Activated T-cell treated with anti-CD3 and anti-CD28 coated beads for 48 hours (primary cell): Measurements from ENCODE around the gene SKP2.
"Not testable (repeated sequence)": the region's sequence is repeated elsewhere in the genome, so short reads cannot be mapped to it uniquely, and the experiment has no call there.

Experiments used
- DNase-seq: peaks from one replicate; pipeline ENCODE4 v3.0.0-alpha.2; 2020; ENCODE audit warnings: low read depth

Gene SKP2

DNA sequence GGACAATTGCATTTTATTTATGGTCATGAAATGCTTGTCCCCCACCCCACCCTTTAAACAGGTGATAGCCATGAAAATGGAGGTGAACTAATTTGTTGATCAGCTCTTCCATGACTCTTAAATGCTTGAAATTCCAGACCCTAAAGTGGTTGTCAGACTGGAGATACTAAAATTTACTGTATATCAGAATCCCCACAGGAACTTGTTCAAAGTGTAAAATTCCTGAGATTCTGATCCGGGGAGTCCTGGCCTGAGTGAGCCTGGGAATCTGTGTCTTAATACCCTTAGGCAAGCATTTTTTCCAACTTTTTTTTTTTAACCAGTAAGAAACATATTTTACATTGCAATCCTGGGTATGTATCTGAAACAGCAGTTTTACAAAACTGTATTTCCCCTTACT is 4.7 kb downstream of the SKP2 start:
- no peak for DNase-seq

DNA sequence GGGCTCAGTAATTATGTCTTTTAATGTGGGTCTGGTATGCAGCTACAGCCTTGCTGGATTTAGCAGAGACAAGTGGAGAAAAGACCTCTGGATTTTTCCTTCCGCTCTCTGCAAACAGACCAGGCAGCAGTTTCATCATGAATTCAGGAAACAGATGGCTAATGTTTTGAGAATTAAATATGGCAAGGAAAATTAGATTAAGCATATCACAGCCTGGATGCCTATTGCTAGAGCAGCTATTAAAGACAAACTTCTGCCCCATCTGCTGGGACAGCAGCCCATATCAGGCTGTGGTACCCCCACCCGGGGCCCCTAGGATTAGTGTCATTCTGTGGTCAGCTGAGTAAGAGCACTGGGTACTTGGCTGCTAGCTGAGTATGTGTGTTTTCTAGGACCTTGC is 6.2 kb downstream of the SKP2 start:
- DNase-seq = no peak

DNA sequence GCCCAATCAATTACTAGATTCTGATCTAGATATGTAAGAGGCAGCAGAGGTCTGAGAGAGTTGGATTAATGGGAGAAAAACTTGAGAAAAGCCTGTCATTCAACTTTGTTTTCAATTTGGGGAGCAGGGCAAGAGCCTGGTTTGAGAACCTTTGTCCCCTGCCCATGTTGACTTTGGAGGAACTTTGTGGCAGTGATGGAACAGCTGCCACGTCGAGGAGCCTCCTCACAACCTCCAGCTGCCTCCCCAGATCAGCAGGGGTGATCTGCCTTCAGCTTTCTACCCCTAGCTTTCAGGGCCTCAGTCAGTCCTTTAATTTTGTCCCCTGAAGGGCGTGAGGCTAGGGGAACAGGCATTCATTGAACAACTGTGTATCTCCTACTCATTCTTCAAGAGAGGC is 8.7 kb downstream of the SKP2 start:
- DNase-seq = no peak

DNA sequence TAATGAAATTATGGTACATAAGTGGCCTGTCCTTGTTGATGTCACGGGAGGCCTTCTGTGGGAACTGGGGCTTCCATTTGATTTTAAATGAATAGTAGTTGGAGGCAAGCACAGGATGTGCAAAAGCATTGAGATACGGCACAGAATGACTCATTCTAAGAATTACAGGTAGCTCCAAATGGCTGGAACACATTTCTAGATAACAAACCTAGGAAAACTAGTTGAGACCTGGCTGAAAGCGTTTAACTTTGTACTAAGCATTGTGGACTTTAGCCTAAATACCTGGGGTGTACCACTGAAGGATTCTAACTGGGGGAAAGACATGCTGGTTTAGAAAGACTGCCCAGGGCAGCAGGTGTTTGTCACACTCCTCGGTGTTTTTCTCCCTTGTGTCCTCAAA is 9.4 kb downstream of the SKP2 start:
- no peak for DNase-seq

DNA sequence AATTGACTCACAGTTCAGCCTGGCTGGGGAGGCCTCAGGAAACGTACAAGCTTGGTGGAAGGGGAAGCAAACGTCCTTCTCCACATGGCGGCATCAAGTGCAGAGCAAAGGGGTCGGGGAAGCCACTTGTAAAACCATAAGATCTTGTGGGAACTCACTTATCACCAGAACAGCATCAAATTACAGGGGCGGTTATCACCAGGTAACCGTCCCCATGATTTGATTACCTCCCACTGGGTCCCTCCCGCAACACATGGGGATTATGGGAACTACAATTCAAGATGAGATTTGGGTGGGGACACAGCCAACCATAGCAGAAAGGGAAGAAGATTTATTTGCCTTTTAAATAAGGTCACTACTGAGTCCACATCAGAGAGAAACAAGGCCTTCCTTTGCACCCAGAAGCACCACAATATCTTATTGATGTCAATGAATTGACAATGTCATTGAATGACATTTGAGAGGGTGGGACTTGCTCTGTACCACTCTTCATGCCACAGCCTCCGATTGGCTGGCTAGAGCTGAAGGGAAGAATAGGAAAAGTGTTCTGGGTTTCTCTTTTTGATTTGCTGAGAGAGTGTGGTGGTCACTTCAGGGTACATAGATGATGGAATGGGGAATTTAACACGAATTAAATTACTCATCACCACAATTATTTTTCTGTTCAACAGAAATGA is 11.0 kb downstream of the SKP2 start:
- DNase-seq = no peak

DNA sequence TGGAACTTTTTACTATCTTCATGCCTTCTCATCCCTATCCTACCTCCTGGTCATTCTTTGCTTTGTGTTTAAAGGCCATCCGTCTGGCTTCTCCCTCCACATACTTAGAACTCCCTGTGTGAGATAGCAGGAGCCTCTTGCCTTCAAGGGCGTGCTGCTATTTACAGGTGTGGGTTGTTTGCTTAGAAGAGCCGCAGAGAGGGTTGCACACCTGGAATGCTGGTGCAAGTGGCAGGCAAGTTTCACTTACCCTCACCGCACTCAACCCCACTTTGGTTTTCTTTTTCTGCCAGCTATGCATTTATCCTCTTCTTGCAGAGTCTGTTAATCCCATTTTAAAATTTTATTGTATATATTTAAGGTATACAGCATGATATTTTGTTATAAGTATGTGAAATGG is 12.6 kb downstream of the SKP2 start:
- DNase-seq = no peak

DNA sequence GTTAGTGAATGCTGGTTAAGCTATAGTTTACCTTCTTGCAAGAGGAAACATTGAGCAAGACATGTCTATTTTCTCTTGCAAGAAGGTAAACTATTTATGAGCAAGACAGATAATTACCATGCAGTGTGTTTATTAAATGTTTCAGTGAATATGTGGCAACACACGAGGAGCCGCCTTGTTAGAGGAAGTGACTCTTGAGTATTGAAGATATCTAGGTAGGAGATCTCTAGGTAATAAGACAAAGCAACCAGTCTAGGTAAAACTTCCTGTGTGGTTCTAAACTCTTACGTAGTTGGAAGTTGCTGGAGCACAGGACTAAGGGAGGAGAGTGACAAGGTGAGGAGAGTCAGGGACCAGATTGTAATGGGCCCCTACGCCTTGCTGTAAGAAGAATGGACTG is 16.8 kb downstream of the SKP2 start:
- no peak for DNase-seq

DNA sequence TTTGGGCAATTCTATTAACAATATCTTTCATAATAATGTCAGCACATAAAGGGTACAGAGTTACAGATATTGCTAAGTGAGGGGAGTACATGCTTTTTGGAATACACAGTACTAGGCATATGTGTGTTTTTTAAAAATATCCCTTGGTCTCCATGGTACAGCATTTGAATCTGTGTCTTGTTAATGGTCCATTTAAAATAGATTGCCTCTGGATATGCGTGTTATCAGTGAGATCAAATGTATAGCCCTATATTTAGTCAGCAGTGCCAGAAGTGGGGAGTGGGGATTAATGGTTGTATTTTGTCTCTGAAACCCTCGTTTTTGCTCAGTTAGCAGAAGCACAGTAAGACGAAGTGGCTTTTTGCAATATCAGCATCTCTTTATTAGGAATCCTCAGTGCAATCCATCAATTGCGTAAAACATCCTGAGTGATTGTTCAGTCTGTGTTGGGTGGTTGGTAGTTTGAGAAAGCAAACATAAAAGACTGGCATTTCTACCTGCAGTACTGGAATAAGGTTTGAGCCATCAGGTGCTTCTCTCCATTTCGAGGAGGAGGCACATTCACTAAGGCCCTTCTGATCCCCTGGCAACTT is 19.0 kb downstream of the SKP2 start:
- no peak for DNase-seq

DNA sequence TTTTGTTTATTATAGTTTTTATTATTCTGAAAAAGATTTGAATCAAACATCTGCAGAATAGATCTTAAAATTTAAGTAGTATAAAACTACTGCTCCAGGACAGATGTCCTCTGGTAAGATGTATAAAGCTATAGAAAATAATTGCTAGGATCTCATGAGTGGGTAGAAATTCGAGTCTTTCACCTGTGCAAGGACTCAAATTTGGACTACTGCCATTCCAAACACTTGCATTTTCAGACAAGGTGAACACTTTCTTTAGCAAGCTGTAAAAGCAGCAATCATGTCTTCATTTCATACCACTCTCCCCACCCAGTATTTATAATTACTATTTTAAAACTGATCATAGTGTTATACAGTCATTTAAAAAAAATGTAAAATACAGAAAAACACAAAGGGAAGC is 20.7 kb downstream of the SKP2 start:
- no peak for DNase-seq

DNA sequence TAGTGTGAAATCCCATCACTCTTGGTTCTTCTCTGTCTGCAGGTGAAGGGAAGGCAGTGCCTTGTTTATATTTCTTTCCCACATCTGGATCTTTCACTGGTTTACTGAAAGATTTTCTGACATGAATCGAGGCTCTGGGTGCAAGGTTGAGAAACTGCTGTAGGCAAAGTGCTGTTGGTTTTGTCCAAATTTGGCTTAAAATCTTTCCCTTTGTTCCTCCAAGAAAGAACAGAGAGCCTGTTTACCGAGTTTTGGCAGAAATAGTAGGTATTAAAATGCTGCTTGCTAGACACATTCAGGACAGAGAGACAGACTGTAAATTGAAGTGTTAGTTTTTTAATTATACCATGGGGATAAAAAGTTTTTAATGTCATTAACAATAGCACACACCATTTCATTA is 21.5 kb downstream of the SKP2 start:
- no peak for DNase-seq

DNA sequence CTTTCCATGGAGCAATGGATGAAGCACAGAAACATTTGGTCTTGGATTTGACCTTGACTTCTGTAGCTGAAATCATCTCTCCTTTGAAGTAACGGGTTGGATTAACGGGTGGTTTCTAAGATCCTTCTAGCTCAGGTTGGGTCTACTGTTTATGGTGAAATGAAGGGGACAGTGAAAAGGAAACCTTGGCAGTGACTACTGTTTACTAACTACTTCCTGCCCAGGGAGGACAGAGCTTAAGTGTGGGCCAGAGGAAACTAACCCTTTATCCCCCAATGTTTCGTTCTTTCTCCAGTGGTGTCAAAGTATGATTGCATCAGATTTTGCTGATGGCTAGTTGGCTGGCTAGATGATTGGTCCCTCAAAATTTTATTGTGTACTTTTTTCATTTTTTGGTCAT is 22.2 kb downstream of the SKP2 start:
- no peak for DNase-seq

DNA sequence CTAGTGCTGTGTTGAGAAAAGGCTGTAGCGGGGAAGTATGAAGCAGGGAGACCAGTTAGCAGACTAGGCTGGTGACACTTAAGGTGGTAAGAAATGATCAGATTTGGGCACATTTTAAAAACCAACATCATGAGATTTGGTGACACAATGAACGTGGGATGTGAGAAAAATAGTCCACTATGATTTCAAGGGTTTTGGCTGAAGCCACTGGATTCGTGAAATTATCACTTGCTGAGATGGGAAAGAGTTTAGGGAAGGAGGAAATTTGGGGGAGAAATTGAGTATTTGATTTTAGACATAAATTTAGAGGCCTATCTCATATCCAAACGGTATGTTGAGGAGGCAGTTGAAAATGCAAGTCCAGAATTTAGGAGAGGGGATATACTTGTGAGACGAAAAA is 23.1 kb downstream of the SKP2 start:
- no peak for DNase-seq

DNA sequence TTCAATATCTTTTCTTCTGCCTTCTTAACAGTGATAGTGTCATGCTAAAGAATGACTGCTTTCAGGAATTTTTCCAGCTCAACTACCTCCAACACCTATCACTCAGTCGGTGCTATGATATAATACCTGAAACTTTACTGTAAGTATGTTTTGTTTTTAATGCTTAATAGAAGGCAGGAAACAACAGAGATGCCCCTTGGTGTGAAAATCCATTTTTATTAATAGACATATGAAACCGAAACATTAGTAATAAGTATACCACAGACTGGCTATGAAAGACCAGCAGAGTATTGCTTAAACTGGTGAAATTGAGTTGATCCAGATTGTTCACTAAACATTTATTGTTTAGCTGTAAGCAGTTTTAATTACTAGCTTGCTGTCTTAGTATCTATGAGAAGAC is 25.2 kb downstream of the SKP2 start:
- DNase-seq = no peak

DNA sequence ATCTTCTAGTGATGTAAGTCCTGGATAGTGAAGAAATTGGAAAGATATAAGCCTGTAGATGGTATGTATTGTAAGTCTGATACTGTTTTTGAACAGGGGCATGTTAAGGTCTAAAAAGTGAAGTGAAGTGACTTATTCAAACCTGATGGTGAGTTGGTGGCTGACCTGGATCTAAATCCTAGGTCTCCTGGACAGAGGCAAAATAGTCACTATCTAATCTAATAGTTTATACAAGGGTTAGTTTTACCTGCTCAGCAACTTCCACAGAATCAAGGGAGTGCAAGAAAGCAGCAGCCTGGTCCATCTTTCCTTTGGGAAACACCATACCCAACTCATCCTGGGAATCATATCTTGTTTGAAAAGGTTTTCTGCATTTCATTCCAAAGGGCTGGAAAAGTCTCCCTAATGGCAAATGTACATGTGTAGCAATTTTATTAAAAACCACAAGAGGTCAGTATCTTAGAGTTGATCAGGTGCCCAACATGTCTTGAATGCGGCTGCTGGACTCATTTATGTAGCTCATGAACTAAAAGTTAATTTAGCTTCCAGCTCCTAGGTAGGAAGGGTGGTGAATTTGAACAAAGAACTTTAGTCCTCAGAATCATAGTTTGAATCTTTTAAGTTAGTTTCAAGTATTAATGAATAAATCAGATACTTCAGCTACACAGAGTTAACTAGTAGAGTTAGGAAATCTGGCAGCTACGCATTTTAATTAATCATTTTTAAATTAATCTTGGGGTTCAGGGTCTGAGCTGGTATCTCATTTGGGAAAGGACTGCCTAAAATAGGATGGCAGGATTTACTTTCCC is 26.0 kb downstream of the SKP2 start:
- no peak for DNase-seq

DNA sequence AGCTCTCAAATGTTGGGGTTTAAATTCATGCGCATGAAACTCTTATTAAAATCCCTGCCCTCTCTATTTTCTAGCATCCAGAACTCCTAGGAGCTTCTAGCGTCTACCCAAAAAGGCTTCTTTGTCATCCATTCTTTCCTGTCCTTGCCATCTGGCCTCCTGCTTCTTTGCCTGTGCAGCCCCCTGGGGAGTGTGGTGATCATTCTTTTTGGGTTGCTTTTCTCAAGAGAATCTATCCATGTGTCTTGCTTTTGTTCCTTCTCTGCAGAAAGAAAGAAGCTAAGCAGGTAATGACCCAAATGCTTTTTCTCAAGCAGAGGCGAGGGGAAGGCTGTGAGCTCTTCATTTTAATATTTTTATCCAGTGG is 26.6 kb downstream of the SKP2 start:
- no peak for DNase-seq

DNA sequence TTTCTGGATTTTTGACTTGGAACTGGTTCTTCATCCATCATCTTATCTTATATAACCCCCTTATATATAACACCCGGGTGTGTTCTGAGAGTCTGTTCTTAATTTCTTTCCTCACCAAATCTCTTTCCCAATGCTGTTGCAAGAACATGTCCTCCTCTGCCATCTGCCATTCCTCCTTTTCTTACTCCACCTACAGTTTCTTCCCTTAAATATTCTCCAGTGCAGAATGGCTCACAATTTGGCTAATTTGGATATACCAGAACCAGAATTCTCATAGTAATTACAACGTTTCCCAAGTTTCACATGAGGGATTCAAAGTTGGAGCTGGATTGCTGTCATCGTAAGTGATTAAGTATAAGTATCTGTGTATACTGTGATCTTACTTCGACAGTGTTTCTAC is 28.0 kb downstream of the SKP2 start:
- DNase-seq = no peak

DNA sequence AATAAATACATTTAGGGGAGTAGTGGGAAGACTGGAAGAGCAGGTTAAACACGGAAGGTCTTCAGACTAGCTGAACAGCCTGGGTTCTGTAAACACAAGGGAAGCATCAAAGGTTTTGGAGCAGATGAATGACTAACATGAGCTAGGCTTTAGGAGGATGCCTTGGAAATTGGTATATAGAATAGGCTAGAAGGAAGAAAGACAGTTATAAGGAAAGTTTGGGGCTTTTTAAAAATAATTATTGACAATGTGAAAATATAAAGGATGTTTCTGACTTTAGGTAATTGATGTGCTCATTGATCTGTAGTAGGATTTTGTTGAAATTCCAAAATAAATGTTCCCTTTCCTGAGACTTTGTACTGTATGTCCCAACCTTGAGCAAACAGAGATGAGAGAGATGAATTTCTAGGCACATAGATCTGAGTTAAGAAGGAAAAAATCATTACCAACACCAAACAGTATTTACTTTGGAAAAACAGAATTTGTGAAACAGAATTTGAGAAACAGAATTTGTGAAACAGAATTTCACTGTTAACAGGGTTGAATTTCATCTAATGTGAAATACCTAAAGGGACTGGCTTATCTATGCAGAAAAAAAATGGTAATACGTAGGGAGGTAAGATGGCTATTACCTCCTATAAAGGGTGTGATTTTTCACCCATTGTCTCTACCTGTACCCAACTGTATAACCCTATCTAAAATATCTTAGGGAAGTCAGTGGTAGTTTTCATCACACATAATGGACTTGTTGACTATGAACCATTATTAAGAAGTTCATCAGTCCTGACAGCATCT is 28.8 kb downstream of the SKP2 start:
- no peak for DNase-seq

DNA sequence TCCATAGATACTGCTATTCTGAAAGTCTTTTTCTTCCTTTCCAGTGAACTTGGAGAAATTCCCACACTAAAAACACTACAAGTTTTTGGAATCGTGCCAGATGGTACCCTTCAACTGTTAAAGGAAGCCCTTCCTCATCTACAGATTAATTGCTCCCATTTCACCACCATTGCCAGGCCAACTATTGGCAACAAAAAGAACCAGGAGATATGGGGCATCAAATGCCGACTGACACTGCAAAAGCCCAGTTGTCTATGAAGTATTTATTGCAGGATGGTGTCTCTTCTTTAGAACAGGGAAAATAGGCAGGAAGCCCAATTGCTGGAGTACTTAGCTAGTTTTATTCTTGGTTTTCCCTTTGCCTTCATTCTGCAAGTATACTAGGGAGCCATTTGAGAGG is 29.9 kb downstream of the SKP2 start:
- DNase-seq = no peak

DNA sequence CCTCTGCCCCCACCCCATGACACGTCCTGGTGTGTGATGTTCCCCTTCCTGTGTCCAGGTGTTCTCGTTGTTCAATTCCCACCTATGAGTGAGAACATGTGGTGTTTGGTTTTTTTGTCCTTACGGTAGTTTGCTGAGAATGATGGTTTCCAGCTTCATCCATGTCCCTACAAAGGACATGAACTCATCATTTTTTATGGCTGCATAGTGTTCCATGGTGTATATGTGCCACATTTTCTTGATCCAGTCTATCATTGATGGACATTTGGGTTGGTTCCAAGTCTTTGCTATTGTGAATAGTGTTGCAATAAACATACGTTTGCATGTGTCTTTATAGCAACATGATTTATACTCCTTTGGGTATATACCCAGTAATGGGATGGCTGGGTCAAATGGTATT is 32.5 kb downstream of the SKP2 start:
- not testable (repeated sequence) for DNase-seq

DNA sequence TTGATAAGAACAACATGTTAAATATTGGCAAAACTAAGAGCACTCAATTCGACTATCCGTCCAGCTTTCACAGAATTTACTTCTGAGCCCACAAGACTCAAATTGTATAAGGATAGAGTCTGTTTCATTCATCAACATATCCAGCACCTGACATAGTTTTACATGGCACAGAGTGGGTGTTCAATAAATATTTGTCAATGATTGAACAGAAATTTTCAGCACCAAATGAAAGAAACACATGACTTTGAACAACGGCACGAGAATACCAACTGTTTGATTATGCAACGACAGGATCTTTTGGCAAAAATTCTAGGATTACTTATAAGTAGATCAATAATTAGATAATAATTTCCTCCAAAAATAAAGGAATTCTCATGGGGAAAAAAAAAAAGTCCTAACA is 41.8 kb downstream of the SKP2 start:
- no peak for DNase-seq

DNA sequence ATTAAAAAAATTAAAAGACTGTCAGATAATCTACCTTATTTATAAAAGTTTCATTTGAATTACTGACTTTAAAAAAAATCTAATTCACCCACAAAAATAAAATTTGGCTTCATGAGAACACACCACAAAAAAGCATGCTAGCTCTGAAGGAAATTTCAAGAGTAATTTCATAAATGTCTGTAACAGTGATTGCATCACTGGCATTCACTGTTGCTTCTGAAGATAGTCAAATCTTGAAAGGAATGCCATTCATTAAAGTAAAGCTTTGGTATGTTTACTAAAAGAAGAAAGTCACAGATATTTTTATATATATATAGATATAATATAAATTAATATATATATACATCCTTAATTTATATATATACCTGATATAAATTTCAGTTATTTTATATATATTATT is 46.4 kb downstream of the SKP2 start:
- no peak for DNase-seq

DNA sequence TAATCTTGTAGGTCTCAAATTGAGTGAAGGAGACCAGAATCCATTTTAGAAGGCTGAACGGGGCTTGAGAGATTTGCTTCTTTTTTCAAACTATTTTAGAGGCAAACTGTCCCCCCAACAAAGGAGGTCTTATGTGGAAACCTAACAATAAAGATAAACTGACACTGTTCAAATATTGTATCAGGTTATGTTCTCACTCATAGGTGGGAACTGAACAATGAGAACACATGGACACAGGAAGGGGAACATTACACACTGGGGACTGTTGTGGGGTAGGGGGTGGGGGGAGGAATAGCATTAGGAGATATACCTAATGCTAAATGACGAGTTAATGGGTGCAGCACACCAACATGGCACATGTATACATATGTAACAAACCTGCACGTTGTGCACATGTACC is 46.9 kb downstream of the SKP2 start:
- DNase-seq = not testable (repeated sequence)

DNA sequence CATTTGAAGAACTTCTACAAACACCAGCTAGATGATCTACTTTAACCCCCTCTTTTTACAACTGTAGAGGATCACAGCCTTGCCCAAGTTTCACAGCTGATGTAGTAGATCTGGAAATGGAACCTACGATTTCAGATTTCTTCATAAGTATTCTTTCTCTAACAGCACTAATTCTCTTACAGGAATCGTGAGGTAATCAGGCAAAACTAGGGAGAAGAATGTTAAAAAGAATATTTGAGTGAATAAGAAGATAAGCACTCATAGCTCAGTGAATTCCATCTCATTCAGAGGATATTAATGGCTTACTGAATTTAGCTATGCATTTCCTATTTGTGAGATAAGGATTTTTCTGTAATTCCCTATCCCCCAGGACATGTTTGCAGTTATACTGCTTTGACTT is 47.7 kb downstream of the SKP2 start:
- DNase-seq = no peak
